Endometrium (tissue), 2 donors: ENCODE data around the gene HIVEP3.
"Not testable (repeated sequence)": the region's sequence is repeated elsewhere in the genome, so short reads cannot be mapped to it uniquely, and the experiment has no call there.

Experiments
- FAIRE-seq: peaks from 2 replicates; lab custom pipeline; 2012; peaks lifted over from hg19 to GRCh38; lab: Jason Lieb, UNC
- donor health status: control.
- donor health status: control.

The HIVEP3 gene

DNA sequence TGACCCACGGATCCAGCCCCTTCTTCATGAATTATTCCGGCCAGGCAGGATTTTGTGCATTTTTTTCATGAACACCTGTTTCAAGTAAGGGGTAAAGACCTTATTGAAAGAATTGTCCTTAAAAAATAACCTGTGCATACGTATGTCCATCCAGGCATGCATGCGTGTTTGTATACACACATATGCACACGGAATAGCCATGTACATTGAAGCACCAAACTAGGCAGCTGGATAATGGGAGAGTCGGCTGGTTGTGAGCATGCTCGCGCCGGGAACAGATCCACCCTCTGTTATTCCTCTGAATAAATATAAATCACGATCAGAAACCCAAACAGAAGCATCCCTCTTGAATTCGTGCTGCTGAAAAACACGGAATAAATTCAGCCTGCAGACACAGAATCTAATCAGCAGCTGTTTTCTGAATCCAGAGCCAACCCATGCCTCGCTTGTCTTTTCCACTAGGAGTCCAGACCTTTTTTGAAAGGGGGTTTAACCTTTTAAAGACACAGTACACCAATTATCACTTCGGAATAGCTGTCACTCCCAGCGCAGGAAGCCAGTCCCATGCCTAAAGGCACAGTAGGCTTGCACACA, at the start of gene HIVEP3:
HIVEP3 (minus strand) TSS at position 473 of the 594 bp plus-strand sequence.
- FAIRE-seq, result no peak

DNA sequence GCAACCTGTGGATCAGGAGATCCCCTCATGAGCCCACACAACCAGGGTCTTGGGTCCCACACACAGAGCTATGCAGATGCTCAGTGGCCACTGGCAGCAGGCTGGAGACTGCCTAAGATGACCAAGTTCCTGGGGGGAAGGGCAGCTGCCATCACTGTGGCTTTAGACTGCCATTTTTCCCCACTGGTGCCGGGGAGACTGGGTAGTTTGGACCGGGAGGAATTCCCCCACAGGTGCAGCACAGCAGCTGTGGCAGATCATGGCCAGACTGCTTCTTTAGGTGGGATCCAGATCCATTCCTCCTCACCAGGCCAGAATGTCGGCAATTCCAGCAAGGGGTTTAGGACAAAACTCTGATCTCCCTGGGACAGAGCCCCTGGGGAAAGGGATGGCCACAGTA, 45.7 kb upstream of the HIVEP3 start:
- FAIRE-seq, result no peak

DNA sequence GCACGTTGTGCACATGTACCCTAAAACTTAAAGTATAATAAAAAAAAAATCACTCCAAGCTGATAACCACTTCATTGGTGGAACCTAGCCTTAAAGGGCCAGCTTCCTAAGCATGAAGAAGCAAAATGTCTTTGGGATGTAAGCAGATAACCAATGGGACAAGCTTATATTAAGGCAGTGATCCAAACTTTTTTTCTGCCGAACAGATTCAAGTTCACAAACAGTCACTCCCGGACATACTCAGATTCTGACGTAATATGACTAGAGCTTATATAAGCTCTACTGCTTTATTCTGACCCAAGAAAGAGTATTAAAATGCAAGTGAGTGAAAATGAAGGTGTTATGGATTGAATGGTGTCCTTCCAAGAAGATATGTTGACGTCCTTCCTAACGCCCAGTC, 44.9 kb upstream of the HIVEP3 start:
- no peak for FAIRE-seq

DNA sequence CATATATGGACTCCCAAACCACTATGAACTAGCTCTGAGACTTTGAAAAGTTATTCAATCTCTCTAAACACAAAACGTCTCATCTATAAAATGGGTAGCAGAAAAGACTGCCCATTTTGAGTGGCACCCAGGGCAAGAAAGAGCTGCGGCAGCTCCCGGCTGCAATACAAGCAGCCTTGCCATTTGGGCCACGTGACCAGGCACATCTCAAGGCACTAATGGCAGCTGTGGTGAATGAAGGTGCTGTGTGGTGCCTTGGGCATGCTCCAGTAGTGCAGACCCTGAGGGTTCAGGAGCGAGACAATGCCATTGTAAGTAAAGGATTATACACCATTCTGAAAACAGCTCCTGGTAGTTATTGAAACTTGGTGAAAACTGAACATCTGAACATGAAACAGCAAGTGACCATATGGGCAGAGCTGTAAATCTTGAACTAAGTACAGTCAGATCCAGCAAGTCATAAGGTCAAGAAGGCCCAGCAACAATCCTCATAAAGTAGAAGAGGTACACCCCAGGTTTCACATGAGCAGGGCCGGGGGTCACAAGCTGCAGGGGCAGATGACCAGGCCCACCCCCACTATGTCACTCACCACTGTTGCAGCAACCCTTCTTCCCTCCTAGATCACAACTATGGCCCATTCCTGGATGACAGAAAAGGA, 39.4 kb upstream of the HIVEP3 start:
- no peak for FAIRE-seq

DNA sequence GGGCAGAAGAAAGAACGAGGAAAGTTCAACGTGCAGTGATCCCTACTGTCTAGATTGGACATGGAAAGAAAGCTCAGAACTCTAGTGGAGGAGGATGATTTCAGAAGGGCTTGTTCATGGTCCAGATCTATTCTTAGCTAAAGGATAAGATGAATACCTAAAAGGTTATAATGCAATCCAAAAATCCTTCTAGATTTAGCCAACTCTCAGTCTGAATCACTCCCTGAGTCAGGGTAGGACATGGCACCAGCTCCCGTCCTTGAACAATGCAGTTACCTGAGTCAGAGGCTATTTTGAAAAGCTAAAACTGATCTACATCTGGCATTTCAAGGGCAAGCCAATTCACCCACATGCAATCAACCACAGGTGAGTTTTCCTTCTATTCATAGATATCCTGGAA, 38.8 kb upstream of the HIVEP3 start:
- no peak for FAIRE-seq

DNA sequence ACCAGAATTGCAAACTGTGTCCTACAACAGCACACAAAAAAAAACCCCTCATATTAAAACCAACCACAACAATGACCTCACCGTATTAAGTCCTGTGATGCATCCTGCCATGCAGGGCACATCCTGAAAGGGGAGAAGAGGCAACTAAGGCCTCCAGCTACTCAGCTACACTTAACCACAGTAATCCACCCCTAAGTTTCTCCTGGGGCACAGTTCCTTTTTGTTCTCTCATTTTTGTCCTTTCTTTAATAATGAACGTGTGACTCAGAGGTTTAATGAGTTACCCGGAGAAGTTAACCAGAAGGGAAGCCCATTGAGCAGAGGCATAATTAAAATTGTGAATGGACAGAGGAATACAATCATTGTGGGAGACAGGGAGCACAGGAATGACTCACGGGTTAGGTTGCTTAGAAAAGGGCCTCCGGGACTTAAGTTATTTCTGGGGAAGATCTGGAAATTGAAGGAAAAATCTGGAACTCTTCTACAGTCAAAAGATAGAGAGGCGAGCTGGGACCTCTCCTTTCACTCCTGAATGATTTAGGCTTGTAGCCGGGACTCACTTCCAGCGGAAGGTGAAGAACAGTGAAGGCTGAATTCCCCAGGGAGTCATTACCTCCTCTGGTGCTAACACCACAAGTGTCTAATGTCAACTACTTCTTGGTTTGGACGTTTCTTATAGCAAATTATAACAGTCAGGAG, 36.9 kb upstream of the HIVEP3 start:
- FAIRE-seq, result no peak

DNA sequence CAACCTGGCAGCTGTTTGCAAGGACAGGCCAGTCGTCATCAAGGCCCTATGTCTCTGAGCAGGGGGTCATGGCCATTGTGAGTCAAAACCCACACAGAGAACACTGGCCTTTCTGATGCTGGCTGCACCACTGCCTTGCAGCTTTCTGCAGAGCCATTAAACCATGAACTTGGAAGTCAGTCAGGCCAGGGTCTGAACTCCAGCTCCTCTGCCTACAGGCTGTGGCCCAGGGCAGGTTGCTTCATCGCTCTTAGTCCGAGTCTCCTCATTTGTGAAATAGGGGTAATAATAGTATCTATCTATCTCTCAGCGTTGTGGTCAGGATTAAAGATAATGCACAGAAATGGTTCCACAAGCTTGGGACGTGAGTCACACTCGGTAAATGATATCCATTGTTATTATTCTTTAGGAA, 35.8 kb upstream of the HIVEP3 start:
- no peak for FAIRE-seq

DNA sequence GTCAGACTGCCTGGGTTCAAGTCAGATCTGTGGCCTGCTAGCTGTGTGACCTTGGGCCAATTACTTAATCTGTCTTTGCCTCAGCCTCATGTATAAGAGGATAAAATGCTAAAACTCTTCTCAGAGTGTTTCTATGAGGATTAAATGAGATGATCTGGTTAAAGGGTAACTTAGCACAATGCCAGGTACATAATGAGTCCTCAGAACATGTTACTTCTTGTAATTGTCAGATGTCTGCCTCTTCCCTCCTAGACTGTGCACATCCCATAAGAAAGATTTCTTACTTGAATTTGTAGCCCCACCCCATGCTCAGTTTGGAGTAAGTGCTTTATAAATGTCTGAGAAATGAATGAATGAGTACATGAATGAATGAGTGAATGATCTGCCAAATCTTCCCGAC, 34.6 kb upstream of the HIVEP3 start:
- FAIRE-seq, result no peak

DNA sequence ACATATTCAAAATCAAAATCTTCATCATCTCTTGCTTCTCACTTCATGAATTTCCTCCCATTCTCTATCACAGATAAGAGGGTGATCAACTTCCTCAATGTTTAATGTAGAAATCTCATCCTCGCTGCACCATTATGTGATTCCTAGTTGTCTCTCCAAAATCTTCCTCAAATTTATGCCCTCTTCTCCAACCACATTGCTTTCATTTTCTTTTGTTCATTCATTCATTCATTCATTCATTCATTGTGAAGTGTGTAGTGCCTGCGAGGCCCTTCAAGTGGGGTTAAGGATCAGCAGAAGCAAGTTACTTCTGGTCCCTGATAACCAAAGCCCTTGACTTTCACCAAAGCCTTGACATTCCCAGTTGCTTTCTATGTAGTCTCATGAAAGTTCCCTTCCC, 33.5 kb upstream of the HIVEP3 start:
- no peak for FAIRE-seq

DNA sequence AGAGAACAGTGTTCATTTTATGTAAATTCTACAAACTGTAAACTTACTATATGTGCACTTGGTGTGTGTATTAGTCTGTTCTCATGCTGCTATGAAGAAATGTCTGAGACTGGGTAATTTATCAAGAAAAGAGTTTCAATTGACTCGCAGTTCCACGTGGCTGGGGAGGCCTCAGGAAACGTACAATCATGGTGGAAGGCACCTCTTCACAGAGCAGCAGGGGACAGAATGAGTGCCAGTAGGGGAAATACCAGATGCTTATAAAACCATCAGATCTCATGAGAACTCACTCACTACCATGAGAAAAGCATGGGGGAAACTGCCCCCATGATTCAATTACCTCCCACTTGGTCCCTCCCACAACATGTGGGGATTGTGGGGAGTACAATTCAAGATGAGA, 32.8 kb upstream of the HIVEP3 start:
- FAIRE-seq, result not testable (repeated sequence)

DNA sequence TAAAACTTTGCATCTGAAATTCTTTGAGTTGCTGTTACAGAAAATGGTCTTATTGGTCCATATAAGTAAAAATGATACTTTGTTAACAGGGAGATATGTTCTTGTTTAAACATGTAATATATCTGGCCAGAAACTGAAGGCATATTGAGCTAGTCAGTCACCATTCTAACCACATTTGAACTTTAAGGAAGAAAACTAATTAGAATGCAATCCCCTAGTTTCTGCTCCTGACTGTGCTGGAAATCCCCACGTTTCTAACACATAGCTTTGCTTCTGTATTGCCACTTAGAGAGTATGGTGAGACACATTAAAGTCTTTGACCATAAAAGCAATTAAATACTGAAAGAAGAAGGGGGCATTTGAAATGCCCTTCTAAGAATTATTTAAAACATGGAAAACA, 32.1 kb upstream of the HIVEP3 start:
- FAIRE-seq, result no peak

DNA sequence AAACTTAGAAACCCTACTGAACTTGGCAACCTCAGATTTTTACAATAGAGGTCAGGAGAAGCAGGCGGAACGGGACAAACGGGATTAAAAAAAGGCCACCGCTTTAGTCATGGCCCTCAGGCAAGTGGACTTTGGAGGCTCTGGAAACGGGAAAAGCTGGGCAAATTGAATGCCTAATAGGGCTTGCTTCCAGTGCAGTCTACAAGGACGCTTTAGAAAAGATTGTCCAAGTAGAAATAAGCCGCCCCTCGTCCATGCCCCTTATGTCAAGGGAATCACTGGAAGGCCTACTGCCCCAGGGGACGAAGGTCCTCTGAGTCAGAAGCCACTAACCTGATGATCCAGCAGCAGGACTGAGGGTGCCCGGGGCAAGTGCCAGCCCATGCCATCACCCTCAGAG, 27.2 kb upstream of the HIVEP3 start:
- FAIRE-seq, result not testable (repeated sequence)

DNA sequence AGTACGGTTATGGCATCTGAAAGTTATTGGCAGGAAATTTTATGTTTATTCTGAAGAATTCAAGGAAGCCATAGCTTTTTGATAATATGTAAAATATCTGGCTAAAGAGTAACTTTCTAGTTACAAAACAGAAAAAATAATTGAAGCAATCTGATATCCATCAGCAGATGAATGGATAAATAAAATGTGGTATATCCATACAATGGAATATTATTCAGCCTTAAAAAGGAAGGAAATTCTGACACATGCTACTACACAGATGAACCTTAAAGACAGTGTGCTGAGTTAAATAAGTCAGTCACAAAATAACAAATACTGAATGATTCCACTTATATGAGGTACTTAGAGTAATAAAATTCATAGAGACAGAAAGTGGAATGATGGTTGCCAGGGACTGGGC, 25.0 kb upstream of the HIVEP3 start:
- FAIRE-seq, result no peak

DNA sequence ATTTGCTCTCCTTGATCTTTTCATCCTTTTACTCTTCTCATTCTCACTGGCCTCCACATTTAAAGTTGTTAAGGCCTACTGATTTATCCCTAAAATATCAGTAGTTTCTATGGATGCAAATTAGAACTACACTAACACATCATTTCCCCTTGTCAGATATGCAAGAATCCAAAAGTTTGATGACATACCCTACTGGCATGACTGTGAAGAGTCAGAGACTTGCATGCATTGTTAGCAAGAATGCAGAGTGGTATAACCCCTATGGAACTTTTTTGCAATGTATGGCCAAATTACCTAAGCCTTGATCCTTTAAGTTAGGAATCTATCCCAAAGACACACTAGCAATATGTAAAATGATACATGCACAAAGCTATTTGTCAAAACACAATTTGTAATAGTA, 23.6 kb upstream of the HIVEP3 start:
- FAIRE-seq, result no peak

DNA sequence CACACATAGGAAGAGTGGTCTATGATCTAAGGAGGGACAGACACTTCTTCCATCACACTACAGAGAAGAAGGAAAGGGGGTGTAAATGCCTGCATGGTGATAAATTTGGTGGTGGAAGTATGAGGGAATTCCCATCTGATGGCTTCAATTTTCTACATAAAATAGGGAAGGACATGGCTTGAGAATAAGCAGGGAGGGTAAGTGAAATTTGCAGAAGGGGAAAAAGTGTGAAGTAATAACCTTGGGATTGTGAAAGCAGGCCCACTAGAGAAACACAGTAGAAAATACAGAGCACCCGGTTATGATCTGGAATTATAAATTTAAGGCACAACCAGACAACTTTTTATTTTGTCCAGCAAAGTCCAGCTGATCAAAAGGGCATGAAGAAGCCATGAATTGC, 22.7 kb upstream of the HIVEP3 start:
- FAIRE-seq, result no peak

DNA sequence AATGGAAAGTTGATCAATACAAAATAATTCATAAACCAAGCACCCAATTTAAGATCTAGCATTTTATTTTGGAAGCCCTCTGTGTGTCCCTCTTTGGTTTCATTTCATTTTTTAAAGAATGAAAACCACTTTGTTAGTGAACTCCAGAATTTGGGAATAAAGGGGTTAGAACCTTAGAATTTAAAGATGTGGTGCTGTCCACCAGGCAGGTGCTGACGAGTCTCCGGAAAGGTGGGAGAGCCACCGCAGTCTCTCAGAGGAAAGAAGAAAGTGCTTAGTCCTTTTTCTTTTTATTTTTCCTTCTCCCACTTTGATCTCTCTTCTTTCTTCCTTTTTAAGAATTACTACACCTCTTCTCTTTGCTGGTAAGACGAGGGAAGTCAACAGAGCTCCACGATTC, 20.5 kb upstream of the HIVEP3 start:
- FAIRE-seq, result no peak

DNA sequence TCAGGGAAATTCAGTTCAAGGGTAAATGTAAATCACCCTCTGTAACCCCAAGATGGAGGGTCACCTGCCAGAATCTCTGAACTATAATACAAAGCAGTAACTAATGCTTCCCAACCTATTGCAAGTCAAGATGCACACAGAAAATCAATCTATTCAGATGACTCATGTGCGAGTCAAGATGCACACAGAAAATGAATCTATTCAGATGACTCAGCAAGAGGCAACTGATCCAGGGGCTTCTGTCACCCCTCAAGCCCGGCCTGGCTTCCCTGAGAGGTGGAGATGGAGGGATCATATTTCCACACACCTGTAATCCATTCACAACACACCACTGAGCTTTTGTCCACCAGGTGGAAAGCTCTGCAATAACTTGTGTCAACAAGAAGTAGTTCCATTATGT, 17.4 kb upstream of the HIVEP3 start:
- no peak for FAIRE-seq

DNA sequence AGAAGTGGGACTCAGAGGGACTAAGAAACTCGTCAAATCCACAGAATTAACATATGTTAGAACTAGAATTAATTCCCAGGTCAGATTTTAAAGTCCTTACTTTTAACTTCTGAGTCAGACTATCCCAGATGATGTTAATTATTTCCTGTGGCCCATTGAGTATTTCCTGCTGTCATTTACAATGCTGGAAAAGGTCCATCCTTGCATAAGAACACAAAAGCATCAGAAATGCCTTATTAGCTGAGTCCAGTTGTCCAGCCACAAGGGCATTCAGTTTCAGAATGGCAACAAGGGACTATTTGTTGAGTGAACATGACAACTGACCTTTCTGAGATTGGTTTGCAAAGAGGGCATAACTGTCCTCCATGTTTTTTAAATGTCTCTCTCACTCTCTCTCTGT, 16.5 kb upstream of the HIVEP3 start:
- no peak for FAIRE-seq

DNA sequence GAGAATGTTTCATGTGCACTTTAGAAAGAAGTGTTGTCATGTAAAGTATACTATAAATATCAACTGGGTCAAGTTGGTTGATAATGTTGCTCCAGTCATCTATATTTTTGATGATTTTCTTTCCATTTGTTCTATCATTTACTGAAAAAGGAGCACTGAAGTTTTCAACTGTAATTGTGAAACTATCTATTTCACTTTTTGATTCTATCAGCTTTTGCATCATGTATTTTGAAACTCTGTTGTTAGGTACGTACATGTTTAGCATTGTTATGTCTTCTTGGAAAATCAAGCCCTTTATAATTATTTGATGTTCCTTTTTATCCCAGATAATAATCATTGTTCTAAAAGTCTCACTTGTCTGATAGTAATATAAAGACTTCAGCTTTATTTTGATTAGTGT, 14.4 kb upstream of the HIVEP3 start:
- FAIRE-seq, result no peak

DNA sequence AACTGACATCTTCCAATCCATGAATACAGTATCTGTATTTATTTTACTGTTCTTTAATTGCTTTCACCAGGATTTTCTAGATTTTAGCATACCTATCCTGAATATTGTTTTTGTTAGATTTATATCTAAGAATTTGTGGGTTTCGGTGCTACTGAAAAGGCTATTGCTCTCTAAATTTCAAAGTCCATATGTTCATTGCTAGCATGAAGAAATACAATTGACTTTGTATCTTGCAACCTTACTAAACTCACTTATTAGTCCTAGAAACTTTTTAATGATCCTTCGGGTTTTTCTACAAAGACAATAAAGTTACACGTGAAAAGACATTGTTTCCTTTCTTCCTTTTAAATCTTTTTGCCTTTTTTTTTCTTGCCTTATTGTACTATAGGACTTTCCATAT, 12.9 kb upstream of the HIVEP3 start:
- no peak for FAIRE-seq

DNA sequence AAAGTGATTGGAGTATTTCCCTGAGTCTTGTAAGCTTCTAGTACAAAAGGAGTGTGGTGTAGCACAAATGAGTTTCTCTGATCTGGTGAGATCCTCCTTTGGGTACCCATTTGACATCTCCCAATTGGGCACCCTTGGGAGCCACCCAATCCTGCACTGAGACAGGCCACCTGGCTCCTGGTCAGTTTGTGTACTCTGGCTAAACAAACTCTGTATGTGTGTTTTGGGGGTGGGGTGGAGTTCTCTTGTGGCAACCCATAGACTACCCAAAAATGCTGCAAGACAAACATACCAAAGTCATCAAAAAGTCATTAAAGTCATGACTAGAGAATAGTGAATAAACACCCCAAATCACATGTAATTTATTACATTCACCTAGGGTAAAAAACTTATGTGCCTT, 8.4 kb upstream of the HIVEP3 start:
- no peak for FAIRE-seq

DNA sequence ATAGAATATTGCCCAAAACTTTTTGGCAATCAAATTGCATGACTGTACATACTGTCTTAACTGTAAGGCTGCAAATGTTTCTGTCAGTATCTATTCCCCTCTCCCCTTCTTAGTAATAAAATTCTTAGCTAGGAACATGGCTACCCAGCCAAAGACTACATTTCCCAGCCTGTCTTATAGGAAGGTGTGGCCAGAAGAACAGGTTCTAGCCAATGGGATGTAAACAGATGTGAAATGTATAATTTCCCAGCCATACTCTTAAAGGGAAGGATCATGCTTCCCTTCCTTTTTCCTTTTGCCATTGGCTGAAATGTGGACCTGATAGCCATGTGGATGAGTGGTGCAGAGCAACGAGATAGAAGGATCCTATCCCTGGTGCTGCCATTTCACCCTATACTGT, 7.0 kb upstream of the HIVEP3 start:
- FAIRE-seq, result no peak

DNA sequence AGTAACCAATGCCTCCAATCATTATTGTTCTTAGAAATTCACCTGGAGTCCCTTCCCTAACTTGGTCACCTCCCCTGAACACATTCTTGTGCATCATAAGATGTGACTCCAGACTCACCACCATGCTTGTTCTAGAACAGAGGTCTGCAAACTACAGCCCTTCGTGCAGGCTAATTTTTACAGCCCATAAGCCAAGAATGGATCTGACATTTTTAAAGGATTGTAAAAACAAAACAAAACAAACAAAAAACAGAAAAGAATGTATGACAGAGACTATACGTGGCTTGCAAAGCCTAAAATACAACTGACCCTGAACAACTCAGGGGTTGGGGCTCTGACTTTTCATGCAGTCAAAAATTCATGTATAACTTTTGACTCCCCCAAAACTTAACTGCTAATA, 6.2 kb upstream of the HIVEP3 start:
- no peak for FAIRE-seq

DNA sequence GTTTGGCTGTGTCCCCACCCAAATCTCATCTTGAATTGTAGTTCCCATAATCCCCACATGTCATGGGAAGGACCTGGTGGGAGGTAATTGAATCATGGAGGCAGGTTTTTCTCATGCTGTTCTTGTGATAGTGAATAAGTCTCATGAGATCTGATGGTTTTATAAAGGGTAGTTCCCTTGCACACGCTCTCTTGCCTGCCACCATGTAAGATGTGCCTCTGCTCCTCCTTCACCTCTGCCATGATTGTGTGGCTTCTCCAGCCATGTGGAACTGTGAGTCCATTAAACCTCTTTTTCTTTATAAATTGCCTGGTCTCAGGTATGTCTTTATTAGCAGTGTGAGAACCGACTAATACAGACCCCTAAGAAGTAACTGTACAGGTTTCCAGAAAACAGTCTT, 2.5 kb upstream of the HIVEP3 start:
- not testable (repeated sequence) for FAIRE-seq
